Hepatocyte (in vitro differentiated cells): ENCODE results near the gene LOXHD1.

Experiments
- CTCF ChIP-seq: fragments of 200-600 bp; sonication (generic); IDR thresholded peaks from 2 replicates; pipeline ENCODE4 v1.5.1; 2016; ENCODE audit warnings: antibody characterized with exemption, mild to moderate bottlenecking; ENCODE audit not compliant: poor library complexity
- EZH2 ChIP-seq: fragments of 200-600 bp; sonication (generic); IDR thresholded peaks from 2 replicates; pipeline ENCODE4 v1.6.1; 2016; ENCODE audit warnings: antibody characterized with exemption, mild to moderate bottlenecking, borderline replicate concordance

- TF ChIP-seq CTCF (no peak), EZH2 (no peak)
Observed at GRCh38 chr18:46650681-46651080, 6.3 kb downstream of the LOXHD1 start.
